ENCODE results near the gene FNDC3A.
"Not testable (repeated sequence)": the region's sequence is repeated elsewhere in the genome, so short reads cannot be mapped to it uniquely, and the experiment has no call there.

The FNDC3A gene

GRCh38 chr13:49044008-49044407, 68.3 kb downstream of the FNDC3A start:
- DNase-seq: no peak

GRCh38 chr13:49044836-49045235, 69.1 kb downstream of the FNDC3A start:
- DNase-seq: no peak

- DNase-seq: no peak
These were observed 70.3 kb downstream of the FNDC3A start for GRCh38 chr13:49046002-49046401.

- DNase-seq: no peak
These were observed 70.8 kb downstream of the FNDC3A start for GRCh38 chr13:49046519-49046918.

GRCh38 chr13:49052813-49053212, 77.1 kb downstream of the FNDC3A start:
- no peak for DNase-seq

GRCh38 chr13:49053215-49053614, 77.5 kb downstream of the FNDC3A start:
- no peak for DNase-seq

GRCh38 chr13:49053906-49054305, 78.2 kb downstream of the FNDC3A start:
- no peak for DNase-seq

- no peak for DNase-seq
These were observed 79.3 kb downstream of the FNDC3A start for GRCh38 chr13:49055021-49055420.

- peak; percentile 15 for DNase-seq
These were observed 81.5 kb downstream of the FNDC3A start for GRCh38 chr13:49057176-49057575.

- no peak for DNase-seq
These were observed 83.0 kb downstream of the FNDC3A start for GRCh38 chr13:49058761-49059160.

GRCh38 chr13:49060678-49061387, 85.1 kb downstream of the FNDC3A start:
- DNase-seq: no peak

GRCh38 chr13:49061388-49061752, 85.7 kb downstream of the FNDC3A start:
- DNase-seq: not testable (repeated sequence)

GRCh38 chr13:49062297-49062896, 86.7 kb downstream of the FNDC3A start:
- peak; percentile 69 for DNase-seq

GRCh38 chr13:49063011-49063410, 87.3 kb downstream of the FNDC3A start:
- no peak for DNase-seq

GRCh38 chr13:49063497-49063896, 87.8 kb downstream of the FNDC3A start:
- no peak for DNase-seq

GRCh38 chr13:49064476-49064875, 88.8 kb downstream of the FNDC3A start:
- DNase-seq: no peak

GRCh38 chr13:49066856-49067255, 91.1 kb downstream of the FNDC3A start:
- DNase-seq: no peak

- not testable (repeated sequence) for DNase-seq
These were observed 92.8 kb downstream of the FNDC3A start for GRCh38 chr13:49068498-49068897.

GRCh38 chr13:49070021-49070420, 94.3 kb downstream of the FNDC3A start:
- DNase-seq: not testable (repeated sequence)

GRCh38 chr13:49071341-49071937, 95.7 kb downstream of the FNDC3A start:
- no peak for DNase-seq

- no peak for DNase-seq
These were observed 107.2 kb downstream of the FNDC3A start for GRCh38 chr13:49082653-49083536.

- no peak for DNase-seq
These were observed 109.2 kb downstream of the FNDC3A start for GRCh38 chr13:49084961-49085360.

GRCh38 chr13:49086722-49087121, 111.0 kb downstream of the FNDC3A start:
- DNase-seq: no peak

Data from MV-4-11 (cell line).